SK-N-SH (cell line): ENCODE data around the gene MRPL55. TPM values are rescaled to one million over a fixed set of nuclear protein-coding genes. Genes with fewer than 3 reads are reported as not detected.

Experiments
- CTCF ChIA-PET: fragments of 300-600, 350-600 bp; formaldehyde crosslinking; extraction: SDS; loops from one replicate; lab custom pipeline; 2021; lab: Yijun Ruan, JAX
- POLR2A ChIA-PET: fragments of 350-600 bp; sonication (Branson Sonifier 250); formaldehyde crosslinking; extraction: SDS; loops from one replicate; lab custom pipeline; 2020; ENCODE audit warnings: antibody characterized with exemption, inconsistent platforms; lab: Yijun Ruan, JAX
- DNase-seq: peaks from one replicate; pipeline ENCODE4 v3.0.0; 2012
- H2AFZ ChIP-seq: fragments of 200-600 bp; sonication (generic); 2 replicates; pipeline ENCODE4 v1.8.1; 2016; ENCODE audit warnings: antibody characterized with exemption, mild to moderate bottlenecking, low read depth
- H3F3A ChIP-seq: fragments of 200-600 bp; sonication (generic); replicated peaks from 2 replicates; pipeline ENCODE3; 2016; ENCODE audit warnings: antibody characterized with exemption, mild to moderate bottlenecking; ENCODE audit not compliant: insufficient read depth
- H3K27ac ChIP-seq, 2 experiments: fragments of 200-500 bp in 1 of 2; fragments of 200-600 bp in 1 of 2; sonication (Bioruptor generic) in 1 of 2; sonication (generic), shearing (Covaris generic) in 1 of 2; 2 replicates each; pipeline versions ENCODE4 v1.5.1 to v1.6.1; 2014 to 2016; ENCODE audit warnings: low read depth in 2 of 2, inconsistent platforms in 1 of 2, low read length in 1 of 2, mild to moderate bottlenecking in 1 of 2, mixed read lengths in 1 of 2
- H3K27me3 ChIP-seq: fragments of 200-600 bp; sonication (generic), shearing (Covaris generic); 2 replicates; pipeline ENCODE4 v1.6.1; 2016; ENCODE audit warnings: mixed run types; ENCODE audit not compliant: insufficient read depth
- H3K36me3 ChIP-seq, 2 experiments: fragments of 200-500 bp in 1 of 2; fragments of 200-600 bp in 1 of 2; sonication (Bioruptor generic) in 1 of 2; sonication (generic) in 1 of 2; replicated peaks in 1 of 2; 2 replicates each; pipeline versions ENCODE3 to v1.5.1; 2014 to 2016; ENCODE audit warnings: low read length in 1 of 2, mild to moderate bottlenecking in 1 of 2; ENCODE audit not compliant: insufficient read depth in 2 of 2, control insufficient read depth in 1 of 2
- H3K4me1 ChIP-seq, 2 experiments: fragments of 200-500 bp in 1 of 2; fragments of 200-600 bp in 1 of 2; sonication (Bioruptor generic) in 1 of 2; sonication (generic), shearing (Covaris generic) in 1 of 2; 2 replicates each; pipeline versions ENCODE4 v1.5.1 to v1.6.1; 2014 to 2016; ENCODE audit warnings: low read depth in 1 of 2, low read length in 1 of 2, mixed run types in 1 of 2; ENCODE audit not compliant: insufficient read depth in 2 of 2, control insufficient read depth in 1 of 2
- H3K4me2 ChIP-seq: fragments of 200-600 bp; sonication (generic), shearing (Covaris generic); 2 replicates; pipeline ENCODE4 v1.6.1; 2017; ENCODE audit warnings: mixed run types
- H3K4me3 ChIP-seq, 2 experiments: fragments of 200-500 bp in 1 of 2; fragments of 200-600 bp in 1 of 2; sonication (Bioruptor generic) in 1 of 2; sonication (generic), shearing (Covaris generic) in 1 of 2; 2 replicates each; pipeline versions ENCODE4 v1.5.1 to v1.8.1; 2014 to 2016; ENCODE audit warnings: low read depth in 2 of 2, inconsistent platforms in 1 of 2, low read length in 1 of 2, mild to moderate bottlenecking in 1 of 2, mixed read lengths in 1 of 2, moderate library complexity in 1 of 2
- H3K79me2 ChIP-seq: fragments of 200-600 bp; sonication (generic); 2 replicates; pipeline ENCODE4 v1.8.1; 2017; ENCODE audit warnings: mild to moderate bottlenecking; ENCODE audit not compliant: insufficient read depth
- H3K9ac ChIP-seq: fragments of 200-600 bp; sonication (generic); 2 replicates; pipeline ENCODE4 v1.6.1; 2017; ENCODE audit warnings: mixed run types
- H3K9me2 ChIP-seq: fragments of 200-600 bp; sonication (generic); 2 replicates; pipeline ENCODE4 v1.6.1; 2017; ENCODE audit warnings: mixed run types
- H3K9me3 ChIP-seq: fragments of 200-600 bp; sonication (generic); 2 replicates; pipeline ENCODE4 v1.6.1; 2017; ENCODE audit warnings: mixed run types, mild to moderate bottlenecking, moderate library complexity
- H4K20me1 ChIP-seq: fragments of 200-600 bp; sonication (generic); 2 replicates; pipeline ENCODE4 v1.6.1; 2017; ENCODE audit warnings: mild to moderate bottlenecking, mixed run types; ENCODE audit not compliant: insufficient read depth
- CTCF ChIP-seq: fragments of 200-600 bp; sonication (generic); IDR thresholded peaks from 2 replicates; pipeline ENCODE4 v1.6.1; 2017; ENCODE audit warnings: antibody characterized with exemption, mild to moderate bottlenecking, moderate library complexity
- FOSL2 ChIP-seq: IDR thresholded peaks from 2 replicates; pipeline ENCODE4 v1.4.0; 2012; ENCODE audit warnings: low read depth, mild to moderate bottlenecking, moderate library complexity, borderline replicate concordance
- FOXJ3 ChIP-seq: sonication (generic); formaldehyde crosslinking; IDR thresholded peaks from 2 replicates; pipeline ENCODE4 v1.5.1; 2020; ENCODE audit warnings: mild to moderate bottlenecking, missing genetic modification reagents
- GABPA ChIP-seq: IDR thresholded peaks from 2 replicates; pipeline ENCODE4 v1.4.0; 2012; ENCODE audit warnings: low read depth, mild to moderate bottlenecking
- JUND ChIP-seq: IDR thresholded peaks from 2 replicates; pipeline ENCODE4 v1.4.0; 2012
- MEF2A ChIP-seq: IDR thresholded peaks from 2 replicates; pipeline ENCODE4 v1.4.0; 2012; ENCODE audit warnings: low read depth, borderline replicate concordance
- POLR2AphosphoS5 ChIP-seq: IDR thresholded peaks from 2 replicates; pipeline ENCODE4 v1.6.1; 2012; ENCODE audit warnings: low read depth, low read length
- RCOR1 ChIP-seq: fragments of 150-350 bp; IDR thresholded peaks from 2 replicates; pipeline ENCODE4 v1.6.1; 2017; ENCODE audit warnings: antibody characterized with exemption, low read length
- SIN3A ChIP-seq: IDR thresholded peaks from 2 replicates; pipeline ENCODE4 v1.6.1; 2012; ENCODE audit warnings: low read depth, mild to moderate bottlenecking, low read length, moderate library complexity, borderline replicate concordance
- YY1 ChIP-seq: IDR thresholded peaks from 2 replicates; pipeline ENCODE4 v1.4.0; 2012; ENCODE audit warnings: low read depth, mild to moderate bottlenecking
- WGBS: methylation state at CpG from one replicate; pipeline ENCODE4 v1.1.6; 2017; ENCODE audit warnings: low lambda C conversion rate; 5-methylcytosine and 5-hydroxymethylcytosine counted together
- polyA plus RNA-seq, 3 experiments: library from polyadenylated mRNA; depleted of rRNA; stranded (reverse); fragments of >200 nt; gene quantifications; 2 replicates each; pipeline ENCODE4 v1.2.3, GENCODE V29; 2012
- TF ChIP-seq, protein P1 (sequence below): IDR thresholded peaks from 2 replicates; pipeline ENCODE4 v1.4.0; 2012; ENCODE audit warnings: low read depth, borderline replicate concordance
- TF ChIP-seq, protein P2 (sequence below): IDR thresholded peaks from 2 replicates; pipeline ENCODE4; 2012
- TF ChIP-seq, protein P3 (sequence below): IDR thresholded peaks from 2 replicates; pipeline ENCODE4 v1.4.0; 2012; ENCODE audit warnings: low read depth

The MRPL55 gene
- polyA plus RNA-seq, 1 of the 3 experiments (the other 2 are of a cell fraction): 75.3 TPM

- no peak for TF ChIP-seq FOSL2
- TF ChIP-seq, protein P1, sequence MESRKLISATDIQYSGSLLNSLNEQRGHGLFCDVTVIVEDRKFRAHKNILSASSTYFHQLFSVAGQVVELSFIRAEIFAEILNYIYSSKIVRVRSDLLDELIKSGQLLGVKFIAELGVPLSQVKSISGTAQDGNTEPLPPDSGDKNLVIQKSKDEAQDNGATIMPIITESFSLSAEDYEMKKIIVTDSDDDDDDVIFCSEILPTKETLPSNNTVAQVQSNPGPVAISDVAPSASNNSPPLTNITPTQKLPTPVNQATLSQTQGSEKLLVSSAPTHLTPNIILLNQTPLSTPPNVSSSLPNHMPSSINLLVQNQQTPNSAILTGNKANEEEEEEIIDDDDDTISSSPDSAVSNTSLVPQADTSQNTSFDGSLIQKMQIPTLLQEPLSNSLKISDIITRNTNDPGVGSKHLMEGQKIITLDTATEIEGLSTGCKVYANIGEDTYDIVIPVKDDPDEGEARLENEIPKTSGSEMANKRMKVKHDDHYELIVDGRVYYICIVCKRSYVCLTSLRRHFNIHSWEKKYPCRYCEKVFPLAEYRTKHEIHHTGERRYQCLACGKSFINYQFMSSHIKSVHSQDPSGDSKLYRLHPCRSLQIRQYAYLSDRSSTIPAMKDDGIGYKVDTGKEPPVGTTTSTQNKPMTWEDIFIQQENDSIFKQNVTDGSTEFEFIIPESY: no peak
- no peak for TF ChIP-seq SIN3A
- TF ChIP-seq RCOR1: no peak
- TF ChIP-seq MEF2A: no peak
- no peak for TF ChIP-seq YY1
- no peak for TF ChIP-seq FOXJ3 (CRISPR knock-in tag)
- no peak for TF ChIP-seq JUND
- TF ChIP-seq CTCF: no peak
- TF ChIP-seq, protein P2, sequence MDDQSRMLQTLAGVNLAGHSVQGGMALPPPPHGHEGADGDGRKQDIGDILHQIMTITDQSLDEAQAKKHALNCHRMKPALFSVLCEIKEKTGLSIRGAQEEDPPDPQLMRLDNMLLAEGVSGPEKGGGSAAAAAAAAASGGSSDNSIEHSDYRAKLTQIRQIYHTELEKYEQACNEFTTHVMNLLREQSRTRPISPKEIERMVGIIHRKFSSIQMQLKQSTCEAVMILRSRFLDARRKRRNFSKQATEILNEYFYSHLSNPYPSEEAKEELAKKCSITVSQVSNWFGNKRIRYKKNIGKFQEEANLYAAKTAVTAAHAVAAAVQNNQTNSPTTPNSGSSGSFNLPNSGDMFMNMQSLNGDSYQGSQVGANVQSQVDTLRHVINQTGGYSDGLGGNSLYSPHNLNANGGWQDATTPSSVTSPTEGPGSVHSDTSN: no peak
- TF ChIP-seq, all 33 proteins: peak for 0
Observed at GRCh38 chr1:228131766-228132165, 22.7 kb upstream of the MRPL55 start (continued).

GRCh38 chr1:228125185-228125584 lies 16.1 kb upstream of the MRPL55 start:
- Histone ChIP-seq H3K4me2 (no peak overlapping the region), H2AFZ (no peak overlapping the region), H3K36me3 (no peaks in the 10 kb centered on the region), H3K4me3 (no peak overlapping the region), H3K27me3 (no peaks in the 10 kb centered on the region), H3K9me3 (no peaks in the 10 kb centered on the region), H3K9me2 (no peaks in the 10 kb centered on the region), H3K4me1 (no peaks in the 10 kb centered on the region), H3F3A (no peaks in the 10 kb centered on the region), H4K20me1 (no peaks in the 10 kb centered on the region), H3K27ac (no peak overlapping the region), H3K9ac (no peak overlapping the region), H3K79me2 (no peaks in the 10 kb centered on the region)
- CTCF ChIA-PET: interaction anchor here (1.7 kb wide), 1 partner anchor 12 kb away, joined by 6 read pairs; no protein-coding TSS in a partner anchor
- no peak for DNase-seq
- TF ChIP-seq POLR2AphosphoS5 (no peak), SIN3A (no peak), GABPA (no peak)
- TF ChIP-seq, protein P2: no peak
- TF ChIP-seq, protein P3, sequence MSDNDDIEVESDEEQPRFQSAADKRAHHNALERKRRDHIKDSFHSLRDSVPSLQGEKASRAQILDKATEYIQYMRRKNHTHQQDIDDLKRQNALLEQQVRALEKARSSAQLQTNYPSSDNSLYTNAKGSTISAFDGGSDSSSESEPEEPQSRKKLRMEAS: no peak
- 17% methylated on average over 5 of the region's 5 CpGs for WGBS
- POLR2A ChIA-PET: no interaction called here
